ENCODE data around the gene STXBP5L.

- TF ChIP-seq, protein P1, sequence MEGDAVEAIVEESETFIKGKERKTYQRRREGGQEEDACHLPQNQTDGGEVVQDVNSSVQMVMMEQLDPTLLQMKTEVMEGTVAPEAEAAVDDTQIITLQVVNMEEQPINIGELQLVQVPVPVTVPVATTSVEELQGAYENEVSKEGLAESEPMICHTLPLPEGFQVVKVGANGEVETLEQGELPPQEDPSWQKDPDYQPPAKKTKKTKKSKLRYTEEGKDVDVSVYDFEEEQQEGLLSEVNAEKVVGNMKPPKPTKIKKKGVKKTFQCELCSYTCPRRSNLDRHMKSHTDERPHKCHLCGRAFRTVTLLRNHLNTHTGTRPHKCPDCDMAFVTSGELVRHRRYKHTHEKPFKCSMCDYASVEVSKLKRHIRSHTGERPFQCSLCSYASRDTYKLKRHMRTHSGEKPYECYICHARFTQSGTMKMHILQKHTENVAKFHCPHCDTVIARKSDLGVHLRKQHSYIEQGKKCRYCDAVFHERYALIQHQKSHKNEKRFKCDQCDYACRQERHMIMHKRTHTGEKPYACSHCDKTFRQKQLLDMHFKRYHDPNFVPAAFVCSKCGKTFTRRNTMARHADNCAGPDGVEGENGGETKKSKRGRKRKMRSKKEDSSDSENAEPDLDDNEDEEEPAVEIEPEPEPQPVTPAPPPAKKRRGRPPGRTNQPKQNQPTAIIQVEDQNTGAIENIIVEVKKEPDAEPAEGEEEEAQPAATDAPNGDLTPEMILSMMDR (IDR thresholded peaks at IDR 0.05) = no peak
- TF ChIP-seq EZH2 (IDR thresholded peaks at IDR 0.05) = no peak
Observed at GRCh38 chr3:121295979-121296378, 388.0 kb downstream of the STXBP5L start.

All from neural progenitor cell (in vitro differentiated cells).